ENCODE measurements around the gene ATP8B4. TPM values are rescaled to one million over a fixed set of nuclear protein-coding genes. Genes with fewer than 3 reads are reported as not detected.
A peak's percentile ranks its signal among the peaks of the same experiment; 100 is the strongest.

Gene ATP8B4
- total and polyA plus RNA-seq, 2 donors (not counting 1 experiment from before 2014, with no cell fraction given) = 3.5 to 19.5 TPM

DNA sequence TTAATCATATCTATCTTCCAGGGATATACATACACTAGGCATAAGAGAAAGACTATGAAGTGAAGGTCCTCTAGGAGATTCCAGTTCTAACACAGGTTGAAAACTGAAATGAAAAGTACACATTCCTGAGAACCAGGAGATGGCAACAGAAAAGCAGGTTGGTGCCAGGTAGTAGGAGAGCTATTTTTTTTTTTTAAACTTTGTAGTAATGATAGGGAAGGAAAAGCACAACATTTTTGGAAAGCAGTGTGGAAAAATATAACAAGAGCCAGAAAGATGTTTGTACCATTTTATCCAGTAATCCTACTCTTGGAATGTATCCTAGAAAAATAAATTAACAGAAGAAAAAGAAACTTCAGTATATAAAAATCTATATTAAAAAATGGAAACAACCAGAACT lies 308.3 kb downstream of the ATP8B4 start:
- Histone ChIP-seq H3K4me3 (replicated peaks in 1 of 4; ENCODE audit: control extremely low read depth in 1 of 4, insufficient read depth in 1 of 4, low read depth in 3 of 4, low read length in 4 of 4) (no peak overlapping the region), H2AFZ (ENCODE audit: low read length) (no peak overlapping the region)

GRCh38 chr15:49809894-49810609 lies 309.0 kb downstream of the ATP8B4 start:
- H3K9me3 ChIP-seq (ENCODE audit: control insufficient read depth, insufficient read depth, low read depth, low read length) = no peaks in the 10 kb centered on the region
- H3K4me2 ChIP-seq (ENCODE audit: extremely low read depth, insufficient read depth, low read length) = no peak overlapping the region
- H2AFZ ChIP-seq (ENCODE audit: low read length) = no peak overlapping the region
- no peak overlapping the region for H3K27ac ChIP-seq (ENCODE audit: insufficient read depth, low read length)
- H3K4me1 ChIP-seq (ENCODE audit: control insufficient read depth, extremely low read depth, insufficient read depth, low read length) = no peaks in the 10 kb centered on the region
- TF ChIP-seq EZH2 (IDR thresholded peaks at IDR 0.05; ENCODE audit: low read length, missing control alignments) = no peak
- no peak overlapping the region for H3K4me3 ChIP-seq (replicated peaks in 1 of 4; ENCODE audit: control extremely low read depth in 1 of 4, insufficient read depth in 1 of 4, low read depth in 3 of 4, low read length in 4 of 4)
- no peak for DNase-seq (ENCODE audit: low read depth in 2 of 2)
- no peaks in the 10 kb centered on the region for H3K36me3 ChIP-seq (ENCODE audit: control insufficient read depth, insufficient read depth, low read length)
- H4K20me1 ChIP-seq (ENCODE audit: control insufficient read depth, extremely low read depth, insufficient read depth, low read length) = no peaks in the 10 kb centered on the region
- no peaks in the 10 kb centered on the region for H3K27me3 ChIP-seq (ENCODE audit: control insufficient read depth, insufficient read depth, low read length)
- H3K9ac ChIP-seq (ENCODE audit: insufficient read depth, low read length) = no peak overlapping the region
- no peaks in the 10 kb centered on the region for H3K79me2 ChIP-seq (ENCODE audit: control insufficient read depth, insufficient read depth, low read length)

More for the DNA sequence above, 308.3 kb downstream of the ATP8B4 start:
- TF ChIP-seq EZH2 (IDR thresholded peaks at IDR 0.05; ENCODE audit: low read length, missing control alignments) = no peak
- TF ChIP-seq, protein P1, sequence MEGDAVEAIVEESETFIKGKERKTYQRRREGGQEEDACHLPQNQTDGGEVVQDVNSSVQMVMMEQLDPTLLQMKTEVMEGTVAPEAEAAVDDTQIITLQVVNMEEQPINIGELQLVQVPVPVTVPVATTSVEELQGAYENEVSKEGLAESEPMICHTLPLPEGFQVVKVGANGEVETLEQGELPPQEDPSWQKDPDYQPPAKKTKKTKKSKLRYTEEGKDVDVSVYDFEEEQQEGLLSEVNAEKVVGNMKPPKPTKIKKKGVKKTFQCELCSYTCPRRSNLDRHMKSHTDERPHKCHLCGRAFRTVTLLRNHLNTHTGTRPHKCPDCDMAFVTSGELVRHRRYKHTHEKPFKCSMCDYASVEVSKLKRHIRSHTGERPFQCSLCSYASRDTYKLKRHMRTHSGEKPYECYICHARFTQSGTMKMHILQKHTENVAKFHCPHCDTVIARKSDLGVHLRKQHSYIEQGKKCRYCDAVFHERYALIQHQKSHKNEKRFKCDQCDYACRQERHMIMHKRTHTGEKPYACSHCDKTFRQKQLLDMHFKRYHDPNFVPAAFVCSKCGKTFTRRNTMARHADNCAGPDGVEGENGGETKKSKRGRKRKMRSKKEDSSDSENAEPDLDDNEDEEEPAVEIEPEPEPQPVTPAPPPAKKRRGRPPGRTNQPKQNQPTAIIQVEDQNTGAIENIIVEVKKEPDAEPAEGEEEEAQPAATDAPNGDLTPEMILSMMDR (conservative IDR thresholded peaks at IDR 0.05 in 1 of 2, IDR thresholded peaks at IDR 0.05 in 1 of 2; ENCODE audit: low read depth in 1 of 2, low read length in 2 of 2) = no peak
- DNase-seq (ENCODE audit: low read depth in 2 of 2) = peak in 1 of 2 donors; percentile 17
- Histone ChIP-seq H3K27ac (ENCODE audit: insufficient read depth, low read length) (no peak overlapping the region), H3K79me2 (ENCODE audit: control insufficient read depth, insufficient read depth, low read length) (no peaks in the 10 kb centered on the region), H3K4me2 (ENCODE audit: extremely low read depth, insufficient read depth, low read length) (no peak overlapping the region), H3K9ac (ENCODE audit: insufficient read depth, low read length) (no peak overlapping the region), H3K27me3 (ENCODE audit: control insufficient read depth, insufficient read depth, low read length) (no peaks in the 10 kb centered on the region), H4K20me1 (ENCODE audit: control insufficient read depth, extremely low read depth, insufficient read depth, low read length) (no peaks in the 10 kb centered on the region), H3K36me3 (ENCODE audit: control insufficient read depth, insufficient read depth, low read length) (no peaks in the 10 kb centered on the region), H3K9me3 (ENCODE audit: control insufficient read depth, insufficient read depth, low read depth, low read length) (no peaks in the 10 kb centered on the region), H3K4me1 (ENCODE audit: control insufficient read depth, extremely low read depth, insufficient read depth, low read length) (no peaks in the 10 kb centered on the region)

GRCh38 chr15:49808341-49808740 lies 310.7 kb downstream of the ATP8B4 start:
- Histone ChIP-seq H3K27ac (ENCODE audit: insufficient read depth, low read length) (no peak overlapping the region), H3K9me3 (ENCODE audit: control insufficient read depth, insufficient read depth, low read depth, low read length) (no peaks in the 10 kb centered on the region), H3K27me3 (ENCODE audit: control insufficient read depth, insufficient read depth, low read length) (no peaks in the 10 kb centered on the region), H3K36me3 (ENCODE audit: control insufficient read depth, insufficient read depth, low read length) (no peaks in the 10 kb centered on the region), H3K79me2 (ENCODE audit: control insufficient read depth, insufficient read depth, low read length) (no peaks in the 10 kb centered on the region), H2AFZ (ENCODE audit: low read length) (no peak overlapping the region), H3K9ac (ENCODE audit: insufficient read depth, low read length) (no peak overlapping the region), H3K4me1 (ENCODE audit: control insufficient read depth, extremely low read depth, insufficient read depth, low read length) (no peaks in the 10 kb centered on the region), H3K4me2 (ENCODE audit: extremely low read depth, insufficient read depth, low read length) (no peak overlapping the region), H4K20me1 (ENCODE audit: control insufficient read depth, extremely low read depth, insufficient read depth, low read length) (no peaks in the 10 kb centered on the region), H3K4me3 (replicated peaks in 1 of 4; ENCODE audit: control extremely low read depth in 1 of 4, insufficient read depth in 1 of 4, low read depth in 3 of 4, low read length in 4 of 4) (no peak overlapping the region)
- TF ChIP-seq EZH2 (IDR thresholded peaks at IDR 0.05; ENCODE audit: low read length, missing control alignments) = no peak
- TF ChIP-seq, protein P1 (conservative IDR thresholded peaks at IDR 0.05 in 1 of 2, IDR thresholded peaks at IDR 0.05 in 1 of 2; ENCODE audit: low read depth in 1 of 2, low read length in 2 of 2) = no peak
- DNase-seq (ENCODE audit: low read depth in 2 of 2) = no peak

Other genes with a start within 250 kb of the ATP8B4 start
- under 0.01 and 0.66 TPM in 2 replicates for gene SLC27A2, start 63.0 kb upstream of the ATP8B4 start, total RNA-seq
- 0.23 and 0.49 TPM in 2 replicates for gene SLC27A2, start 63.0 kb upstream of the ATP8B4 start, polyA plus RNA-seq
- gene HDC, start 146.5 kb upstream of the ATP8B4 start, total RNA-seq = not detected in 2 replicates
- not detected in 2 replicates for gene HDC, start 146.5 kb upstream of the ATP8B4 start, polyA plus RNA-seq
- gene GABPB1, start 236.0 kb upstream of the ATP8B4 start, total RNA-seq = 39.0 and 40.1 TPM in 2 replicates
- 25.3 and 25.4 TPM in 2 replicates for gene GABPB1, start 236.0 kb upstream of the ATP8B4 start, polyA plus RNA-seq